Ascending aorta (tissue), 2 donors: ENCODE data around the gene SAXO1. TPM values are rescaled to one million over a fixed set of nuclear protein-coding genes. Genes with fewer than 3 reads are reported as not detected.

Experiments used
- DNase-seq, 2 donors: peaks; one replicate each; pipeline ENCODE4 v3.0.0-alpha.2; 2019; ENCODE audit warnings: low spot score in 2 of 2
- H3K27ac ChIP-seq, 2 donors: fragments of 200-600 bp; sonication (generic); one replicate each; pipeline ENCODE4 v1.5.1; 2016 to 2017; ENCODE audit warnings: mild to moderate bottlenecking in 1 of 2
- H3K27me3 ChIP-seq: fragments of 200-600 bp; sonication (generic); one replicate; pipeline ENCODE4 v1.5.1; 2017
- H3K36me3 ChIP-seq, 2 donors: fragments of 200-600 bp; sonication (generic); one replicate each; pipeline ENCODE4 v1.5.1; 2016
- H3K4me1 ChIP-seq, 2 donors: fragments of 200-600 bp; sonication (generic); one replicate each; pipeline ENCODE4 v1.5.1; 2016 to 2017; ENCODE audit warnings: mild to moderate bottlenecking in 1 of 2
- H3K4me3 ChIP-seq, 2 donors: fragments of 200-600 bp; sonication (generic); one replicate each; pipeline ENCODE4 v1.5.1; 2016 to 2017; ENCODE audit warnings: mild to moderate bottlenecking in 1 of 2
- H3K9me3 ChIP-seq, 2 donors: fragments of 200-600 bp; sonication (generic); one replicate each; pipeline ENCODE4 v1.5.1; 2016
- intact Hi-C: fragments of 100-400 bp; cut with DNase I; formaldehyde crosslinking; loops from one replicate; pipeline ENCODE4 v1.15.1; 2023
- total RNA-seq: library from RNA; depleted of rRNA; stranded (reverse); fragments of >200 nt; gene quantifications from one replicate; pipeline ENCODE4 v1.1.0, GENCODE V29; 2016
- TF ChIP-seq, protein P1 (sequence below), 3 experiments: fragments of 200-600 bp in 2 of 3; fragments of 450-650 bp in 1 of 3; sonication (generic) in 2 of 3; IDR thresholded peaks; one replicate each; pipeline ENCODE4 v1.5.1; 2016 to 2019; ENCODE audit warnings: antibody characterized with exemption in 3 of 3, mild to moderate bottlenecking in 1 of 3, moderate library complexity in 1 of 3

Gene SAXO1
- total RNA-seq, 1 donor from 2014 or later, result 0.11 TPM

DNA sequence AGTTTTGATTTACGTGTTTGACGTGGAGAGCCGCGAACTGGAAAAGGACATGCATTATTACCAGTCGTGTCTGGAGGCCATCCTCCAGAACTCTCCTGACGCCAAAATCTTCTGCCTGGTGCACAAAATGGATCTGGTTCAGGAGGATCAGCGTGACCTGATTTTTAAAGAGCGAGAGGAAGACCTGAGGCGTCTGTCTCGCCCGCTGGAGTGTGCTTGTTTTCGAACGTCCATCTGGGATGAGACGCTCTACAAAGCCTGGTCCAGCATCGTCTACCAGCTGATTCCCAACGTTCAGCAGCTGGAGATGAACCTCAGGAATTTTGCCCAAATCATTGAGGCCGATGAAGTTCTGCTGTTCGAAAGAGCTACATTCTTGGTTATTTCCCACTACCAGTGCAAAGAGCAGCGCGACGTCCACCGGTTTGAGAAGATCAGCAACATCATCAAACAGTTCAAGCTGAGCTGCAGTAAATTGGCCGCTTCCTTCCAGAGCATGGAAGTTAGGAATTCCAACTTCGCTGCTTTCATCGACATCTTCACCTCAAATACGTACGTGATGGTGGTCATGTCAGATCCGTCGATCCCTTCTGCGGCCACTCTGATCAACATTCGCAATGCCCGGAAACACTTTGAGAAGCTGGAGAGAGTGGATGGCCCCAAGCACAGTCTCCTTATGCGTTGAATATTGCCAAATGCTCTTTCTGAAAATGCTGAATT, 17.1 kb upstream of the SAXO1 start:
- H3K4me1 ChIP-seq, result peaks cover 8 to 14% of the 10 kb centered on the region in 2 donors
- no peak for DNase-seq
- H3K36me3 ChIP-seq, result no peaks in the 10 kb centered on the region
- intact Hi-C loops, result loop anchor here (1.0 to 5.0 kb wide), 8 partner anchors 53 to 603 kb away; partner anchors contain the start of genes DENND4C, HAUS6, PLIN2 and RPS6
- H3K4me3 ChIP-seq, result peak overlapping the region; percentile 77 to 89
- peak overlapping the region; percentile 98 for H3K27ac ChIP-seq
- no peaks in the 10 kb centered on the region for H3K9me3 ChIP-seq
- H3K27me3 ChIP-seq, result no peaks in the 10 kb centered on the region
- TF ChIP-seq, protein P1, sequence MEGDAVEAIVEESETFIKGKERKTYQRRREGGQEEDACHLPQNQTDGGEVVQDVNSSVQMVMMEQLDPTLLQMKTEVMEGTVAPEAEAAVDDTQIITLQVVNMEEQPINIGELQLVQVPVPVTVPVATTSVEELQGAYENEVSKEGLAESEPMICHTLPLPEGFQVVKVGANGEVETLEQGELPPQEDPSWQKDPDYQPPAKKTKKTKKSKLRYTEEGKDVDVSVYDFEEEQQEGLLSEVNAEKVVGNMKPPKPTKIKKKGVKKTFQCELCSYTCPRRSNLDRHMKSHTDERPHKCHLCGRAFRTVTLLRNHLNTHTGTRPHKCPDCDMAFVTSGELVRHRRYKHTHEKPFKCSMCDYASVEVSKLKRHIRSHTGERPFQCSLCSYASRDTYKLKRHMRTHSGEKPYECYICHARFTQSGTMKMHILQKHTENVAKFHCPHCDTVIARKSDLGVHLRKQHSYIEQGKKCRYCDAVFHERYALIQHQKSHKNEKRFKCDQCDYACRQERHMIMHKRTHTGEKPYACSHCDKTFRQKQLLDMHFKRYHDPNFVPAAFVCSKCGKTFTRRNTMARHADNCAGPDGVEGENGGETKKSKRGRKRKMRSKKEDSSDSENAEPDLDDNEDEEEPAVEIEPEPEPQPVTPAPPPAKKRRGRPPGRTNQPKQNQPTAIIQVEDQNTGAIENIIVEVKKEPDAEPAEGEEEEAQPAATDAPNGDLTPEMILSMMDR (IDR thresholded peaks at IDR 0.05), result no peak

DNA sequence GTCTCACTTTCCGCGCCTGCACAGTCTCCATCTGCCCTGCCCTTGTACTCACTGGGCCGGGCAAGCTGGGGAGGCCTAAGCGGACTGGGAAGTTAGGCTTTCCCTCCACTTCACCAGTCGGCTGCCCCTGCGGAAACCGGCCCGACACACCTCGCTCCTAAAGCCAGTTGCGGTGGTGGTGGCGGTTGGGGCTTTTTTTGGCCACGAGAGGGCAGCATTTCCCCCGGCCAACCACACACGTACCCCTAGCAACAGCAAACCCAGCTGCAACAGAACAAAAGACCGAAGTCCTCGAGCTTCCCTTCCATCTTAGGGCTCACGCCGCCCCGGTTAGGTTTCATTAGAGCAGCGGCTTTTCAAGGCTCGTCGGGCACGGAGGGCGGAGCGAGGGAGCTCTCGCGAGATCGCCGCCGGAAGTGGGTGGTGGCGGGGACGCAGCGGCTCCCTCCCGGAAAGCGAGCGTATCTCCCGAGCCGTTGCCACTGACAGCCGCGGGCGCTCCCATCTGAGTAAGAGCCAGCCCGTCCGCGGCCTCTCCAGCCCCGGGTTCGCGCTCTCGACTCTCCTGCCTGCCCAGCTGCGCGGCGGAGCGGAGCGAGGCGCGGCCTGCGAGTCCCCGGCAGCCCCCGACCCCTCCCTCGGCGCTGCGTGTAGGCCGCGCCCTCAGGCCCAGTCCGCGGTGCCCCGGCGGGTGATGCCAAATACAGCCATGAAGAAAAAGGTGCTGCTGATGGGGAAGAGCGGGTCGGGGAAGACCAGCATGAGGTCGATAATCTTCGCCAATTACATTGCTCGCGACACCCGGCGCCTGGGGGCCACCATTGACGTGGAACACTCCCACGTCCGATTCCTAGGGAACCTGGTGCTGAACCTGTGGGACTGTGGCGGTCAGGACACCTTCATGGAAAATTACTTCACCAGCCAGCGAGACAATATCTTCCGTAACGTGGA, 16.2 kb upstream of the SAXO1 start, which contains the start of gene RRAGA:
Gene RRAGA, plus strand, starts transcription at position 462 of the 951 bp plus-strand sequence. Its CDS starts 233 bp downstream, at position 695.
- Histone ChIP-seq H3K4me3 (peak within 1 kb of the TSS; percentile 77 to 89), H3K36me3 (no peaks in the 10 kb centered on the region), H3K4me1 (peaks cover 8 to 14% of the 10 kb centered on the region in 2 donors), H3K27ac (peak within 1 kb of the TSS; percentile 98), H3K27me3 (no peaks in the 10 kb centered on the region), H3K9me3 (no peaks in the 10 kb centered on the region)
- DNase-seq, result peak; percentile 70 to 97
- intact Hi-C loops, result loop anchor here (1.0 to 5.0 kb wide), 8 partner anchors 54 to 602 kb away; partner anchors contain the start of genes DENND4C, HAUS6, PLIN2 and RPS6
- TF ChIP-seq, protein P1 (IDR thresholded peaks at IDR 0.05), result peak; percentile 81 to 87 (median 86)

DNA sequence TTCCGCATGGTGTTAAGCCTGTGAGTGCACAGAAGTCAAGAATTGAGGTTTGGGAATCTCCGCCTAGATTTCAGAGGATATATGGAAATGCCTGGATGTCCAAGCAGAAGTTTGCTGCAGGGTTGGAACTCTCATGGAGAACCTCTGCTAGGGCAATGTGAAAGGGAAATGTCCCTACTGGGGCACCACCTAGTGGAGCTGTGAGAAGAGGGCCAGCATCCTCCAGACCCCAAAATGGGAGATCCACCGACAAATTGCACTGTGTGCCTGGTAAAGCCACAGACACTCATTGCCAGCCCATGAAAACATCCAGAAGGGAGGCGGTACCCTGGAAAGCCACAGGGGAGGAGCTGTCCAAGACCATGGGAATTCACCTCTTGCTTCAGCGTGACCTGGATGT, 3.6 kb upstream of the SAXO1 start:
- no peak overlapping the region for H3K27ac ChIP-seq
- DNase-seq, result no peak
- TF ChIP-seq, protein P1 (IDR thresholded peaks at IDR 0.05), result no peak
- H3K27me3 ChIP-seq, result no peaks in the 10 kb centered on the region
- H3K9me3 ChIP-seq, result no peaks in the 10 kb centered on the region
- no peaks in the 10 kb centered on the region for H3K4me1 ChIP-seq
- intact Hi-C loops, result no loop called here
- no peak overlapping the region for H3K4me3 ChIP-seq
- H3K36me3 ChIP-seq, result no peaks in the 10 kb centered on the region

DNA sequence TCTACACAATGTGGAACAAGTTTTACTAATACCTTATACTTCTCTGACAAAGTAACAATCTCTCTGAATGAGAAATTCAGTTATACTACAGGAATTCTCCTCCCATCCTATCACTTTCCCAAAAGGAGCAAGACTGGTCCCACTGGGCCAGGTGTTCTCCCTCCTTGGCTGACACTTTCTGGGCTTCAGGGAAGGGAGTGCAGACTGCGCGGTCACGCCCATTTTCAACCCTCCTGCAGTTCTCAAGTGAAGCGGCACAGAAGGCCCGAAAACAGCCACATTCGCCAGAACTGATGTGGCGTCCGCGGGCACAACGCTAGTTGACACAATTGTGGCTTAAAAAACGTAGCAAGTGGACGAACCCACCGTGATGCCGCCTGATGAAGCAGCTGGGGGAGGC, 603 bp downstream of the SAXO1 start:
- H3K36me3 ChIP-seq, result no peaks in the 10 kb centered on the region
- intact Hi-C loops, result no loop called here
- H3K9me3 ChIP-seq, result no peaks in the 10 kb centered on the region
- DNase-seq, result no peak
- H3K27ac ChIP-seq, result no peak overlapping the region
- H3K4me3 ChIP-seq, result no peak overlapping the region
- H3K27me3 ChIP-seq, result no peaks in the 10 kb centered on the region
- H3K4me1 ChIP-seq, result peaks cover 0 to 4% of the 10 kb centered on the region in 2 donors
- TF ChIP-seq, protein P1 (IDR thresholded peaks at IDR 0.05), result no peak

DNA sequence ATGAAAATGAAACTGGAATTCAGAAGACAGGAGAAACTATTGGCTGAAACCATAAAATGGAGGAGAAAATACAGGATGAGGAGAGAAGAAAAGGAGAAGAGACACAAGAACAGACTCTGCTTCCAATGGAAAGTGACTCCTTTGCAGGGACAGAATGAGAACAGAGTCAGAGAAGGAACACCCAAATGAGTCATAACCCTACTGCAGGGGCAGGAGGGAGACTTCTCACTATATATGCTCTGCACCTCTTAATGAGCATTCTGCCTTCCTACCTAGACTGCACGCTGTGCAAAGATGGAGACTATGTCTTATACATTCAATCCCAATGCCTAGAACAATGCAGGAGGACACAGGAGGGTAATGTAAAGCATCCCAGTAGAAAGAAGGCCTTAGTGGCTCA, 2.1 kb downstream of the SAXO1 start:
- H3K4me1 ChIP-seq, result peaks cover 0 to 4% of the 10 kb centered on the region in 2 donors
- TF ChIP-seq, protein P1 (IDR thresholded peaks at IDR 0.05), result no peak
- intact Hi-C loops, result no loop called here
- H3K36me3 ChIP-seq, result no peaks in the 10 kb centered on the region
- no peak for DNase-seq
- no peak overlapping the region for H3K27ac ChIP-seq
- H3K9me3 ChIP-seq, result no peaks in the 10 kb centered on the region
- no peaks in the 10 kb centered on the region for H3K27me3 ChIP-seq
- no peak overlapping the region for H3K4me3 ChIP-seq
